Stimulated activated CD8-positive, alpha-beta memory T cell treated with anti-CD3 and anti-CD28 coated beads, Interleukin-15, amount 100 ng/mL, for 48 hours (primary cell): Measurements from ENCODE around the gene TLCD2.
A peak's percentile ranks its signal among the peaks of the same experiment; 100 is the strongest.
"Not testable (repeated sequence)": the region's sequence is repeated elsewhere in the genome, so short reads cannot be mapped to it uniquely, and the experiment has no call there.

Source experiments
- DNase-seq, 2 donors: peaks; one replicate each; pipeline ENCODE4 v3.0.0-alpha.2; 2020; ENCODE audit warnings: low read depth in 2 of 2

Gene TLCD2

GRCh38 chr17:1735834-1736347 lies 25.7 kb upstream of the TLCD2 start:
- DNase-seq, result no peak

GRCh38 chr17:1735418-1735817 lies 25.2 kb upstream of the TLCD2 start:
- DNase-seq, result no peak

GRCh38 chr17:1733759-1734158 lies 23.6 kb upstream of the TLCD2 start:
- DNase-seq, result no peak

GRCh38 chr17:1732833-1733321 lies 22.7 kb upstream of the TLCD2 start:
- no peak for DNase-seq

GRCh38 chr17:1732241-1732832 lies 22.2 kb upstream of the TLCD2 start:
- no peak for DNase-seq

GRCh38 chr17:1731194-1731506 lies 21.0 kb upstream of the TLCD2 start:
- DNase-seq, result no peak

- DNase-seq, result no peak
These were observed 20.4 kb upstream of the TLCD2 start for GRCh38 chr17:1730326-1731193.

GRCh38 chr17:1729966-1730325 lies 19.8 kb upstream of the TLCD2 start:
- DNase-seq, result no peak

- DNase-seq, result no peak
These were observed 17.9 kb upstream of the TLCD2 start for GRCh38 chr17:1727876-1728630.

- DNase-seq, result no peak
These were observed 17.1 kb upstream of the TLCD2 start for GRCh38 chr17:1727258-1727789.

- DNase-seq, result no peak
These were observed 16.6 kb upstream of the TLCD2 start for GRCh38 chr17:1726626-1727257.

- no peak for DNase-seq
These were observed 15.7 kb upstream of the TLCD2 start for GRCh38 chr17:1725642-1726511.

- no peak for DNase-seq
These were observed 14.9 kb upstream of the TLCD2 start for GRCh38 chr17:1724869-1725641.

- DNase-seq, result peak; percentile 82 to 83
These were observed 14.2 kb upstream of the TLCD2 start, which contains the start of gene WDR81 for GRCh38 chr17:1724351-1724868. Gene WDR81, plus strand, starts transcription at chr17:1724704. Its CDS starts 256 bp downstream, at chr17:1724960.

GRCh38 chr17:1722022-1722421 lies 11.8 kb upstream of the TLCD2 start:
- DNase-seq, result not testable (repeated sequence)

- peak in 1 of 2 donors; percentile 49 for DNase-seq
These were observed 10.7 kb upstream of the TLCD2 start for GRCh38 chr17:1720856-1721386.

- no peak for DNase-seq
These were observed 8.4 kb upstream of the TLCD2 start for GRCh38 chr17:1718362-1719165.

GRCh38 chr17:1716912-1717695 lies 6.9 kb upstream of the TLCD2 start:
- DNase-seq, result peak; percentile 78 to 82
